Activated CD4-positive, alpha-beta T cell treated with anti-CD3 and anti-CD28 coated beads, Interleukin-2, amount 50 U/mL, for 48 hours (primary cell): Measurements from ENCODE around the gene MYO1D.
"Not testable (repeated sequence)": the region's sequence is repeated elsewhere in the genome, so short reads cannot be mapped to it uniquely, and the experiment has no call there.

ENCODE experiments used
- DNase-seq, 2 experiments: peaks; one replicate each; pipeline ENCODE4 v3.0.0-alpha.2; 2020

Gene MYO1D

DNA sequence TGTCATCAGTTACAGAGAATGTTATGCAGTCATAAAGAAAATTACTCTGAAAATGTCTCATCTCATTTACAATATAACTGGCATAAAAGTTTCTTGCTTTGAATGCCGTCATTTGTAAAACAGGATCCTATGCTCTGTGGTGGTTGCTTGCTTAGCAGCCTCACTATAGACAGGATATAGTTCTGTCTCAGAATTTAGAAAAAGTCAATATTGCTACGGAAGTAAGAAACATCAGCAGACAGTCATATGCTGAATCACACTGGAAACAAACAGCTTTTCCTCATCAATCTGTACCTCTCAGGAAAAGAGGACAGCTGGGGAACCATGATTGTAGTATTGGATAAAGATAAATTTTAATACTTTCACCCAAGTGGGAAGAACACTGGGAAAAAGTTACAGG is 105.5 kb downstream of the MYO1D start:
- no peak for DNase-seq

DNA sequence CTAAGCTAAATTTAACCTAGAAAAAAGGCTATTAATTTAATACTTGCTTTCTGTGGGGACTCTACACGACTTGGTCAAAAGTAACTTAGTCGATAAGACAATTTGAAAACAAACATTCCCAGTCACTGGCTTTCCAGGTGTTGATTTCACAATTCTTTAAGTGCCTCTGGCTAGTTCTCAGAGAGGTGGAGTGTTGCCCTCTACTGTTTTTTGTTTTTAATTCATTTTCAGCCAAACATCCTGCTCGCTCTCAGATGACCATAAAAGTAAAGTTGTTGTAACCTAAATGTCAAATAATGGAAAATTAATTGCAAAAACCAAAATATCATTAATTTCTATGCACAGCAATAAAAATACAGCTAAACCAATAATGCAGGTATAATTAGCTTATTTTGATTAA is 107.1 kb downstream of the MYO1D start:
- DNase-seq = no peak

DNA sequence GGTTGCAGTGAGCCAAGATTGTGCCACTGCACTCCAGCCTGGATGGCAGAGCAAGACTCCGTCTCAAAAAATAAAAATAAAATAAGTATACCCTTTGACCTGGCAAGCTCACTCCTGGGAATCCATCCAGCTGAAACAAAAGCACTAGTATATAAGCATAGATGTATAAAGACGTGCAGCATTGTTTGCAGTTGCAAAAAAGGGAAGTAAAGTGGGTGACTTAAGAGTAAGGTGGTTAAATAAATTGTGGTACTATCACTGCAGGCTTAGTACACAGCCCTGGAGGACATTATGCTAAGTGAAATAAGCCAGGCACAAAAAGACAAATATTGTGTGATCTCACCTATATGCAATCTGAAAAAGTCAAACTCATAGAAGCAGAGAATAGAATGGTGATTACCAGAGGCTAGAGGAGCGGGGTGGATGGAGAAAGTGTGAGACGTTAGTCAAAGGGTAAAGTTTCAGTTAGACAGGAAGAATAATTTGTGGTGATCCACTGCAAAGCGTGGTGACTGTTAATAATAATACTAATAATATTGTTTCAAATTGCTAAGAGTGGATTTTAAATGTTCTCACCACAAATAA is 113.0 kb downstream of the MYO1D start:
- no peak for DNase-seq

GRCh38 chr17:32759476-32759875 is 117.4 kb downstream of the MYO1D start:
- DNase-seq = no peak

- no peak for DNase-seq
These were observed 119.0 kb downstream of the MYO1D start for GRCh38 chr17:32757963-32758362.

- DNase-seq = no peak
These were observed 120.2 kb downstream of the MYO1D start for GRCh38 chr17:32756696-32757095.

DNA sequence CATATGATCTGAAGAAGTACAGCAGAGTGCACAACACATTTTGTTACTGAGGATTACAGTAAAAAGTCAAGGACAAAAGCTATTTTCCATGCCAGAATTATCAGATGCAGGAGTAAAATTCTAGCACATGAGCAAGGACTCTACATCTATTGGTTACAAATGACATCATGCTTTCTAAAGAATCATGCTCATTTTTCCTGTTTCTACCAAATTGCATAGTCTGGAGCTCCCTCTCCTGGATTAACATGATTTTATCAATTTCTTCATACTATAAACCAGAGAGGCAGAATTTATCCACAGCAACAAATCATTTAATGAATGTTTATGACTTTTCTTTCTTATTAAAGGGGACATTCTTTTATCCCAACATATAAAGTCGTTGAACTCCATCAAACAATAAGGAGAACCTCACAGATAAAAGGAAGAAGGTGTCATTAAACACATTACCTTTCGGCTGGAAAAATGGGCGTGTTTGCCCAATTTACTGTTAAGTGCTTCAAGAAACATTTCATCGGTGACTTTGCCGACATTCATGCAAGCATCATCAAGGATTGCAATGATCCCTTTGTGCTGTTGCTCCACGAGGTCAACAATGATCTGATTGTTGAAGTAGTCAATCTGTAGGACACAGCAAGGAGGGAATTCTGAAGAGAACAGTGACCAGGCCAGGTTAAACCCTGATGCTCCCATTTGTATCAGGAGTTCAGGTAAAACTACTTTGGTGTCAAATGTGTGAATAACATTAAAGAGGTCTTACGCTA is 121.7 kb downstream of the MYO1D start:
- DNase-seq = no peak

- DNase-seq = no peak
These were observed 124.0 kb downstream of the MYO1D start for GRCh38 chr17:32752934-32753333.

DNA sequence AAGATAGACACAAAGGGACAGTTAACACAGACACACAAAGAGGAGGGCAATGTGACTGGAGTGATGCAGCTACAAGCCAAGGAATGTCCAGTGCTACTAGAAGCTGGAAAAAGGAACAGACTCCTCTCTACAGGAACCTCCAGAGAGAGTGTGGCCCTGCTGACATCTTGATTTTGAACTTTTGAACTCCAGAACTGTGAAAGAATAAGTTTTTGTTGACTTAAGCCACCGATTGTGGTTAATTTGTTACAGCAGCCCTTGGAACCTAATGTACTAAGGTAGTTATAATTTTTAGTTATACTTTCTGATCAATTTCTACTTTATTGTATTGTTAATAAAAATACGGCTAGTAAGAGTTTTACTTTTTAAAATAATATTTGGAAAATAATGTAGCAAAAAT is 129.1 kb downstream of the MYO1D start:
- DNase-seq = no peak

DNA sequence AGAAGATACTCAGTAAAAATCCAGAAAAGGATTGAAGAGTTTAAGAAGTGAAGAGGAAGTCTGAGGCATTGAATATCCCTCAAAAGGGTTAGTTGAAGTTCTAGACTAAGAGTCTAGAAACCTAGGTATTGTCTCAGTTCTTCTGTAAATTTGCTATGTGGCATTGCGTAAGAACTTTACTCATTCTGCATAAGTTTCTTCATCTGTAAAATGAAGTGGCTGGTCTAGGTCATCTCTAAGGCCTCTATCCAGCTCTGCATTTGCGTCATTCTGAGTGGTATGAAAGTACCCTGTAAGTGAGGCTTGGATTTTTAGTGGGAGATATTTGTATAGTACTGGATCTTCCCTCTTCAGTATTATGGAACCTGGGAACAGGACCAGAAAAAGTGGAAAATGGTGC is 130.2 kb downstream of the MYO1D start:
- DNase-seq = no peak

DNA sequence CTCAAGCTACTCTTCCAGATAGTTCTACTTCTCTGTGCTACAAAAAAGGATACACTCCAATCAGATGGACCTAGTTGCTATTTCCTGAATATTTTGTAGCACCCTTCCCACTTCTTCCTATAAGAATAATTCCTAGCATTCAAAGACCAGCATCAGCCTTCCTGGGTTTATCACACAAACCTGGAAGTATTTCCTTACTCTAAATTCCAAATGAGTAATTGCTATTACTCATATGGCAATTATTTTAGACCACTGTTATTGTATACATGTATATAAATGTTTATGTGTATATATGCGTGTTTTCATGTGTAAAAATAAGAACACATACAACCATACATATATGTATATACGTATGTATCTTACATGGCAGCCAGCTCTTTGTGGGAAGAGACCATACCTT is 130.6 kb downstream of the MYO1D start:
- no peak for DNase-seq

- DNase-seq = no peak
These were observed 134.0 kb downstream of the MYO1D start for GRCh38 chr17:32742681-32743538.

DNA sequence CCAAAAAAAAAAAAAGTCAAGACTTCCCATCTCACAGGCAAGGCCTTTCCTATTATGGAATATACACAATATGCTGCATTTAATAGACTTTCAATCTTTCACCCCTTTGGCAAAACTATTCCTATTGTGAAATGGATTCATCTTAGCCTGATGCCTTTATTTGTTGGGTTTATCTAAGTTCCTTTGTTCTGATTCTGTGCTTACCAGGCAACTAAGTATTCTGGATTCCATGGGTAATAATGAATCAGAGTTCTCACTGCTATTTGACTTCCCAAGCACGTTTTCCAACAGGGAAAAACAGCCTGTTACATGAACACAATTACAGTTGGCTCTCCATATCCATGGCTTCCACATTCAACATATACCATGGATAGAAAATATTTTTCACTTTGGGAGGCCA is 135.5 kb downstream of the MYO1D start:
- no peak for DNase-seq

GRCh38 chr17:32739722-32740121 is 137.2 kb downstream of the MYO1D start:
- DNase-seq = no peak

DNA sequence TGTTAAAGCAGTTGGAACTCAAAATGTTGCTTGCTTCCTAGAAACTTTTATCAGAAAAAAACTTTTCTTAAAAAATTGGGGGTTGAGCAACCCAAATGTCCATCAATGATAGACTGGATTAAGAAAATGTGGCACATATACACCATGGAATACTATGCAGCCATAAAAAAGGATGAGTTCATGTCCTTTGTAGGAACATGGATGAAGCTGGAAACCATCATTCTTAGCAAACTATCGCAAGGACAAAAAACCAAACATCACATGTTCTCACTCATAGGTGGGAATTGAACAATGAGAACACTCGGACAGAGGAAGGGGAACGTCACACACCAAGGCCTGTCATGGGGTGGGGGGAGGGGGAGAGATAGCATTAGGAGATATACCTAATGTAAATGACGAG is 137.8 kb downstream of the MYO1D start:
- not testable (repeated sequence) for DNase-seq

DNA sequence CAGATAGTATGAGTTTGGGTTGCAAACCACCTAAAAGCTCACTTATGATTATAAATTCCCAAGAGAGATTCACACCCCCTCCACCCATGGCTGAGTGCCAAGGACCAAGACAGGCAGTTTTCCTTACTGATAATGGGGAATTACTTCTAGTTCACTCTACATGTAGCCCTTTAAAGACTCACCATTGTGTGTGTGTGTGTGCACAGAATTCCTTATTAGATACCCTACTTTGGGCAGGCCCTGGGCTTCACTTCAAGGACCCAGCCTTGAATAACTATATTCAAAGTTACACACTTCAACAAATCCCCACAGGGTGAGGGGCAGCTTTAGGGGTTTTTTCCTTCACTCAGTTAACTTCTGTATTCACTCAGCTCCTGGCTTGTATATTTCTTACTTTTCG is 143.5 kb downstream of the MYO1D start:
- DNase-seq = no peak

DNA sequence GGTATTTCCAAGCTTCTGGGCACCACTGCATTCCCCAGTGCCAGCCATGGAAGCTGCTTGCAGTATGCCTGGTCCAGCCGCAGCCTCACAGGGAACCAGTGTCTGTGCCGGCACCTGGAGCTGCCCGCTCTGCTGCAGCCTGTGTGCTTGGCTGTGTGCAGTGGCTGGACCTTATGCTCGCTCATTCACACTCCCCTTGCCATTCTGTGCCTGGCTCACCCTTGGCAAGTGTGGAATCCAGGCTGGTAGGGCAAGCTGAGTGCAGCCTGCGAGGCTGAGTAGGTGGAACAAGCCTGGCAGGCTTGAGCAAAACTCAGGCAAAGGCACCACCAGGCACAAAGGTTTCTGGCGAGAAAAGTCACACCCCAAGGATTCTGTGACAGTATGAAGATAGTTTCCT is 144.0 kb downstream of the MYO1D start:
- DNase-seq = no peak

GRCh38 chr17:32732296-32732642 is 144.7 kb downstream of the MYO1D start:
- no peak for DNase-seq

DNA sequence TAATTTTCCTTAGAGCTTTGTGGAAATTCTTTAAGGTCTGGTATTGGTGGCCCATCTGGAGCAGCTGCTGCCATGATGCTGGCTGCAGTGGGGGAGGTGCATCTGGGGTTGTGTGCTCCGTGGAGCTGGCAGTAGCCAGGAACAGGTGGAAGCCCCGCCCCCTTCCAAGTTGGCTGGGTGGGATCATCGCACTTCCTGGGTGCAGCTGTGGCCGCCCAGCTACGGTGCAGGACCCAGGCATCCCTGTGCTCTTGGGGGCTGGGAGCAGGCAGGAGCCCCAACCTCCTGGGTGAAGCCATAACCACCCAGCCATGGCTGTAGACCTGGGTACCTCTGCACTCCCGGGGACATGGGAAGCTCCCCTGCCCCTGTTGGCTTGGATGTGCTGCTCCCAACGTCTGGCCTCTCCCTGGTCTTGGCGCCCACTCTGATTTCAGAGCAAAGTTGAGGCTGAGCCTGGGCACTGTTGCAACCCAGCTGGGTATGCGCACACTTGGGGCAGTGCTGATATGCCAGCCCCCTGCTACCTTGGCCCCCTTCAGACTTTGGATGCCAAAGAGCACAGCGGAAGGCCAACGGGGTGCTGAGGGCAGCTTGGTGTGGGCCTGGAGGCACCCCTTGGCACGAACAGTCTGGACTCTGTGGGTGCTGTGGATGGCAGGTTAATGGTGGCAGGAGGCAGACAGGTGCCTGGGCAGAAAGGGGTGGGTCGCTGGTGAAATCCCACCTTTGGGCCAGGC is 145.2 kb downstream of the MYO1D start:
- DNase-seq = no peak

DNA sequence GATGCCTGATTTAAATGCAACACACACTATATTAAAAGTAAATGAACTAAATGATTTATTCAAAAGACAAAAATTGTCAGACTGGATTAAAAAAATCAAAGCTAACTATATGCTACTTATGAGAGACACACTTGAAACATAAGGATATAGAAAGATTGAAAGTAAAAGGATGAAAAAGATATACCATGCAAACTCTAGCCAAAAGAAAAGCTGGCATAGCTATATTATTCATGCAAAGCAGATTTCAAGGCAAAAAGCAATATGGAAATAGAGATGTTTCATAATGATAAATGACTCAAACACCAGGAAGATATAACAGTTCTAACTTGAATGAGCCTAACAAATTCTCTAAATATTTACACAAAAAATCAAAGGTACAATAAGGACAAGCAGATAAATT is 149.2 kb downstream of the MYO1D start:
- DNase-seq = no peak

- no peak for DNase-seq
These were observed 151.2 kb downstream of the MYO1D start for GRCh38 chr17:32725697-32726096.

GRCh38 chr17:32723310-32723955 is 153.5 kb downstream of the MYO1D start:
- DNase-seq = no peak

GRCh38 chr17:32722733-32723132 is 154.2 kb downstream of the MYO1D start:
- DNase-seq = no peak
